GM19035 (cell line): Measurements from ENCODE around the gene KRTAP3-1.
"Not testable (repeated sequence)": the region's sequence is repeated elsewhere in the genome, so short reads cannot be mapped to it uniquely, and the experiment has no call there.

Experiments used
- ATAC-seq: cut with Tn5 transposase; IDR thresholded peaks from one replicate; pipeline ENCODE4 v1.9.1; 2021; ENCODE audit not compliant: unreplicated experiment

KRTAP3-1 gene

DNA sequence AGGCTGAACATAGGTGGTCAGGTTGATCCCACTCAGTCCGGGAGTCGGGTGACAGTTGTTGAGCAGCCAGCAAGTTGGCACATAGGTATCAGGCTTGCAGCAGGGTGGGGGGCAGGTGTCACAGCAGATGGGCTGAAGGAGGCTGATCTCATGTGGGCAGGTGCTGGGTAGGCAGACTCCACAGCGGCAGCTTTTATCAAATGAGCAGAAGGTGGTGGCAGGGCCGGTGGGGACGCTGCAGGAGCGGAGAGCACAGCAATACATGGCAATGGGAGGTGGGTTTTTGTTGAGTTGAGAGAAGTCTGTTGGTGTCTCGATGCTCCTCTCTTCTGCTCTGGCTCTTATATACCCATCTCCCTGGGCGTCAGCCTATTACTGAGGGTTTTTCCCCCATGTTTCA, at the start of gene KRTAP3-1:
Gene KRTAP3-1, minus strand, starts transcription at position 318 of the 400 bp plus-strand sequence. Its CDS starts 54 bp downstream, at position 264.
- ATAC-seq, result no peak

DNA sequence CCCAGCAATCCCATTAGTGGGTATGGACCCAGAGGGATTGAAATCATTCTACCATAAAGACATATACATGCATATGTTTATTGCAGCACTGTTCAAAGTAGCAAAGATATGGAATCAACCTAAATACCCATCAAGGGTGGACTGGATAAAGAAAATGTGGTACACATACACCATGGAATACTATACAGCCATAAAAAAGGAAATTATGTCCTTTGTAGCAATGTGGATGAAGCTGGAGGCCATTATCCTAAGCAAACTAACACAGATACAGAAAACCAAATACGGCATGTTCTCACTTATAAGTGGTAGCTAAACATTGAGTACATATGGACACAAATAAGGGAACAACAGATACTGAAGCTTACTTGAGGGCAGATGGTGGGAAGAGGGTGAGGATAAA, 48.6 kb upstream of the KRTAP3-1 start:
- no peak for ATAC-seq

DNA sequence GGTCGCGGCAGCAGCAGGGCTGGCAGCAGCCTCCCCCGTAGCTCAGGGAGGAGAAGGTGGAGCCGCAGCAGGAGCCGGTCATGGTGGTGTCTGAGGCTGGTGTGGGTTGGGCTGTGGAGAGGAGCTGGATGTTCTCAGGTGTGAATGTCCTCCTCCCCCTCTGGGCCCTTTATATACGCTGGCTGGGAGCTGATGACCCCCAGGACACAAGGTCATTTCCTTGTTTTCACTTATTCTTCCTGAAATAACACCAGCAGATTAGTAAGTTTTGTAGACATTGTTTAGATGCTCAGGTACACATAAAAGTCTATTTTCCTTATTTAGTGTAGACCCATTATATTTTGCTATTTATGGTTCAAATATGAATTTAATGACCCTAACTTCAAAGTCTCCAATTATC, 46.2 kb upstream of the KRTAP3-1 start, which contains the start of gene KRTAP2-2:
Gene KRTAP2-2, minus strand, starts transcription at position 101 of the 400 bp plus-strand sequence. Its CDS starts 19 bp downstream, at position 82.
- ATAC-seq, result not testable (repeated sequence)

DNA sequence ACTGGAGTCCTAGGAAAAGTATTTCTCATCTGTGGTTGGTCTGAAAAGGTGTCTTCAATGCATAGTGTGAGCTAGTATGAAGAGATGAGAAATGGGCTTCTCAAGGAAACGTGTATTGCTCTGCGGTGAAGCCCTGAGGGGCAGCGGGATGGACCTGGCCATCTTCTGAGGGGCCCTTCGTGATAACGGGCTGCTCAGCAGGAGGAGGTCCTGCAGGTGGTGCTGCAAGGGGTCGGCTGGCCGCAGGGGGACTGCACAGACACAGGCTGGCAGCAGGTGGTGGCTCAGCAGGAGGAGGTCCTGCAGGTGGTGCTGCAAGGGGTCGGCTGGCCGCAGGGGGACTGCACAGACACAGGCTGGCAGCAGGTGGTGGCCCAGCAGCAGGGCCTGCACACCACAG, 45.6 kb upstream of the KRTAP3-1 start:
- ATAC-seq, result not testable (repeated sequence)

DNA sequence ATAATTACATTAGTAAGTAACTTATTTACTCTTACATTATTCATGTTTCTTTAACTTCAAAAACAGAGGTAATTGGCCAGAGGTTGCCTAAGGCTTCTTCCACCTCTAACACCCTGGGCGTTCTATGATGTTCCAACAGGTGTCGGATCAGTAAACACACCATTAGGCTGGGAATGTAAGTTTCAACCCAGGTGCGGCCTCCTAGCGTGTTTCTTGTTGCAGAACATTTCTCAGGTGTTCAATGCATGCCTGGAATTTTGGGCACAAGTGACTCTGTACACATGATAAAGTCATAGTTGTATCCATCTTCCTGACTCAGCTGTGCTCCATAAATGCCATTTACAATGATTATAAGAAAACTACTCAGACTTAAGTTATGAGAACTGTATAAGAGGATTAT, 45.1 kb upstream of the KRTAP3-1 start:
- no peak for ATAC-seq

DNA sequence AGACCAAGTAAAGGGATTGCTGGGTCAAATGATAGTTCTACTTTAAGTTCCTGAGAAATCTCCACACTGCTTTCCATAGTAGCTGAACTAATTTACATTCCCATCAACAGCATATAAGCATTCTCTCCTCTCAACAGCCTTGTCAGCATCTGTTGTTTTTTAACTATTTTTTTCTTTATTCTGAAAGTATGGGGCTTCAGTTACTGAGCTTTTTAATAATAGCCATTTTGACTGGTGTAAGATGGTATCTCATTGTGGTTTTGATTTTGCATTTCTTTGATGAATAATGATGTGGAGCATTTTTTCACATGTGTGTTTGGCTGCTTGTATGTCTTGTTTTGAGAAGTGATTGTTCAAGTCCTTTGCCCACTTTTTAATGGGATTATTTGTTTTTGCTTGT, 43.6 kb upstream of the KRTAP3-1 start:
- no peak for ATAC-seq

DNA sequence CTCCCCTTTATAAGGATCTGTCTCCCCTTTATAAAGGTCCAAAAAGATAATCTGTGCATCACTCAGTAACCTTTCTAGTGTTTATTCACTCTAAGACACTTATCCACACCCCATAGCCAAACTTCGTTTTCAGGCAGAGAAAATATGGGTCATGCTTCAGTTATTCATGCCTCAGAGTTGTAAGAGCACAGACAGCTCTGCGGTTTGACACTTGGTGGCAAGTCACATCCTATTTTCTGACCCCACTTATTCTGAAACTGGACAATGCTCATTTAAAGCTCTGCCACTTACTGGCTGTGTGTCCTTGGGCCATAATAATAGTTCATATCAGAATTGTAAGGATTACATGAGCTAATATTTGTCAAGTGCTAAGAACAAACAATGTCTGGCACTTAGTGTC, 40.2 kb upstream of the KRTAP3-1 start:
- no peak for ATAC-seq

DNA sequence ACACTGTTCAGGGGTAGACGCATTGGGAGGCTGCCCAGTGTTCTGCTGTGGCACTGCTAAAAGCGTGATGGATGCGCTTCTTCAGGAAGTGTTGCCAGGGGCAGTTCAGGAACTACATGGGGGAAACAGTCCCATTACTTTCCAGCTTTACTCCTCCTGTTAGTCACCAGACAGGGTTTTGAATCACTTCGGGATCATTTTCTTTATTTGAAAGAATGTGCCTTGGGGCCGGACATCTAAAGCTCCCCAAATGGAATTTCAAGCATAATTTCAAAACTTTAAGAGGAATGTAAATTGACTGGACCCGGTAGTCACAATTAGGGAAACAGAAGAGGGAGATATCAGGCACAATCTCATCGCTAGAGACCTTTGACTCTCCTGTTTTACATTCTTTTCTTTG, 39.5 kb upstream of the KRTAP3-1 start:
- no peak for ATAC-seq

DNA sequence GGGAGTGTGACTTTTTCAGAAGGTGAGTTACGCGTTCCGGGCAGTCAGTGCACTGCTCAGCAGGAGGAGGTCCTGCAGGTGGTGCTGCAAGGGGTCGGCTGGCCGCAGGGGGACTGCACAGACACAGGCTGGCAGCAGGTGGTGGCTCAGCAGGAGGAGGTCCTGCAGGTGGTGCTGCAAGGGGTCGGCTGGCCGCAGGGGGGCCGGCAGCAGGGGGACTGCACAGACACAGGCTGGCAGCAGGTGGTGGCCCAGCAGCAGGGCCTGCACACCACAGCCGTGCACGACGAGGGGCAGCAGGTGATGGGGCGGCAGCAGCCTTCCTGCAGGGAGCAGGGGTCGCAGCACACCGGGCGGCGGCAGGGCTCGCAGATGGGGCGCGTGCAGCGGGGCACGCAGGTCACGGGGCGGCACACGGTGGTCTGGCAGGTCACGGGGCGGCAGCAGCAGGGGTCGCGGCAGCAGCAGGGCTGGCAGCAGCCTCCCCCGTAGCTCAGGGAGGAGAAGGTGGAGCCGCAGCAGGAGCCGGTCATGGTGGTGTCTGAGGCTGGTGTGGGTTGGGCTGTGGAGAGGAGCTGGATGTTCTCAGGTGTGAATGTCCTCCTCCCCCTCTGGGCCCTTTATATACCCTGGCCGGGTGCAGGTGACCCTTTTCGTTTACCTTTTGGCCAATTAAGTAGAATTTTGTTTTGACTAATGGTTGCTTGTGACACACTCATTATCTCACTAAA, 38.0 kb upstream of the KRTAP3-1 start, which contains the start of gene KRTAP2-1:
Gene KRTAP2-1, minus strand, starts transcription at position 582 of the 731 bp plus-strand sequence. Its CDS starts 49 bp downstream, at position 533.
- ATAC-seq, result not testable (repeated sequence)

DNA sequence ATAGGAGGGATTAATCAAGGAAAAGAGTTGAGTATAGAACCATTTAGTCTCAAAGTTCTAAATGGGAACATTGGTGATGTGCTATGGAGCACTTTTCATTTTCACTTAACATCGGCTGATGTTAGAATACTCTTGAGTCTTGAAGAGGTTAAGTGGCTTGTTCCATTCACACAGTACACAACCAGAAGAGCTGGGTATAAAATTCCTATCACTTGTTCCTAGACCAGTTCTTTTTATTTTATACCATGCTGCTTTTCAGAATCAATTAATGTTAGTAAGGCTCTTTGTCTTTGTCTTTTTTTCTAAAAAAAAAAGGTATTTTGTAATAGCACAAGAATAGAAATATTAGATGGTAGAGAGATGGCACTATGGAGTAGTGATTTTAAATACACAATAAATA, 34.0 kb upstream of the KRTAP3-1 start:
- no peak for ATAC-seq

DNA sequence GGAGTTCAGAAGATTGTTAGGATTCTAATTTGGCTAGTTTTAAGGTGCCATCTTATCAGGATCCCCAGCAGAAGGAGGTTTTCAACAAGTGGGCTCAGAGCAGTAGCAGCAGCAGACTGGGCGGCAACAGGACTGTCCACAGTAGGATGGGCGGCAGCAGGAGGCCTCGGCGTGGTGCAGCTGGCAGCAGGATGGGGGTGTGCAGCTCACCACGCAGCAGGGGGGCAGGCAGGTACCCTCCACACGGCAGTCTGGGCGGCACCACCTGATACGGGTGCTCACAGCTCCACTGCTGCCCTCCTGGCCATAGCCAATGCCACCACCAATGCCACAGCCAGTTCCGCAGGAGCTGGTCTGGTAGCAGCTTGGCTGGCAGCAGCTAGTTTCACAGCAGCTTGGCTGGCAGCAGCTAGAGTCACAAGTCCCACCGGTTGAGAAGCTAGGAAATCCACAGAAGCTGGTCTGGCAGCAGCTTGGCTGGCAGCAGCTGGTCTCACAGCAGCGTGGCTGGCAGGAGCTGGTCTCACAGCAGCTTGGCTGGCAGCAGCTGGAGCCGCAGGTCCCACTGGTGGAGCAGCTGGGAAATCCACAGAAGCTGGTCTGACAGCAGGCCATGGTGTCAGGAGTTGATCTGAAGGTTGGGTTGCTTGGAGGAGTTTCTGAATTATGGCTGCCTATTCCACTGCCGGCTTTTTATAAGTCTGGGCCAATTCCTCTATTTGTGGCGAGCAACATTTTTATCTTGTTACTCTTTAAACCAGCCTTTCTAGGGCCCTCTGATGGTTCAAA, 32.0 kb upstream of the KRTAP3-1 start, which contains the start of gene KRTAP1-1:
Gene KRTAP1-1, minus strand, starts transcription at position 668 of the 789 bp plus-strand sequence. Its CDS starts 53 bp downstream, at position 615.
- not testable (repeated sequence) for ATAC-seq

DNA sequence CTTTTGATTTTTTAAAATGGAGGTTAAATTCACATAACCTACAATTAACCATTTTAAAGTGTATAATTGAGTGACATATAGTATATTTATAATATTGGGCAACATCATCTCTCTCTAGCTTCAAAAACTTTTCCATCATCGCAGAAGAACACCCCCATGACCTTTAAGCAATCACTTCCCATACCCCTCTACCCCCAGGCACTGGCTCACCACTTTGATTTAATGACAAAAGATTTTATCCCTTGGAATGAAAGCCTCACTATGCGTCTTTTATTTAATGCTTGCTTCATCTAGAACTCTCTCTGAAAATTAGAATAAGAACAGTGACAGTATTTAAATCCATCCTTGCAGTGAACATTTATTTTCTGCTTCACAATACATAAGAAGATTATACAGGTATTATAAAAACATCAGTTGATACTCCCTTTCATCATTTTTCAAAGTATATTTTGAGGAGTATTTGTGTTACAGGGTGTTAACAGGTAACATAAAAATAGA, 29.0 kb upstream of the KRTAP3-1 start:
- no peak for ATAC-seq

DNA sequence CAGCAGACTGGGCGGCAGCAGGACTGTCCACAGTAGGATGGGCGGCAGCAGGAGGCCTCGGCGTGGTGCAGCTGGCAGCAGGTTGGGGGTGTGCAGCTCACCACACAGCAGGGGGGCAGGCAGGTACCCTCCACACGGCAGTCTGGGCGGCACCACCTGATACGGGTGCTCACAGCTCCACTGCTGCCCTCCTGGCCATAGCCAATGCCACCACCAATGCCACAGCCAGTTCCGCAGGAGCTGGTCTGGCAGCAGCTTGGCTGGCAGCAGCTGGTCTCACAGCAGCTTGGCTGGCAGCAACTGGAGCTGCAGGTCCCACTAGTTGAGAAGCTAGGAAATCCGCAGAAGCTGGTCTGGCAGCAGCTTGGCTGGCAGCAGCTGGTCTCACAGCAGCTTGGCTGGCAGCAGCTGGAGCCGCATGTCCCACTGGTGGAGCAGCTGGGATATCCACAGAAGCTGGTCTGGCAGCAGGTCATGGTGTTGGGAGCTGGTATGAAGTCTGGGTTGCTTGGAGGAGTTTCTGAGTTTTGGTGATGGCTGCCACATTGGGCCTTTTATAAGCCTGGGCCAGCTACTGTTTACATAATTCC, 25.5 kb upstream of the KRTAP3-1 start, which contains the start of gene KRTAP1-3:
Gene KRTAP1-3, minus strand, starts transcription at position 529 of the 590 bp plus-strand sequence. Its CDS starts 53 bp downstream, at position 476.
- not testable (repeated sequence) for ATAC-seq

DNA sequence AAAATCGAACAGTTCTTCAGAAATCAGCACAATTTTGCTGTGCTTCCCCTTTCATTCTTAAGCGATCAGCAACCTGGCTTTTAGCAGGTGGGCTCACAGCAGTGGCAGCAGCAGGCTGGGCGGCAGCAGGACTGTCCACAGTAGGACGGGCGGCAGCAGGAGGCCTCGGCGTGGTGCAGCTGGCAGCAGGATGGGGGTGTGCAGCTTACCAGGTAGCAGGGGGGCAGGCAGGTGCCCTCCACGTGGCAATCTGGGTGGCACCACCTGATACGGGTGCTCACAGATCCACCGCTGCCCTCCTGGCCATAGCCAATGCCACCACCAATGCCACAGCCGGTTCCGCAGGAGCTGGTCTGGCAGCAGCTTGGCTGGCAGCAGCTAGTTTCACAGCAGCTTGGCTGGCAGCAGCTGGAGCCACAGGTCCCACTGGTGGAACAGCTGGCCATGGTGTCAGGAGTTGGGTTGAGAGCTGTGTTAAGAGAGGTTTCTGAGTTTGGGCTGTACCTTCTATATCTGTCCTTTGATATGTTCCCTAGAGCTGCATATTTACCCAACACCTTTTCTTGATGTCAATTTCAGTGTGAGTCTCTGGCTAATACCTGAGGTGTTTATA, 20.8 kb upstream of the KRTAP3-1 start, which contains the start of gene KRTAP1-4:
Gene KRTAP1-4, minus strand, starts transcription at position 563 of the 613 bp plus-strand sequence. Its CDS starts 117 bp downstream, at position 446.
- ATAC-seq, result no peak

DNA sequence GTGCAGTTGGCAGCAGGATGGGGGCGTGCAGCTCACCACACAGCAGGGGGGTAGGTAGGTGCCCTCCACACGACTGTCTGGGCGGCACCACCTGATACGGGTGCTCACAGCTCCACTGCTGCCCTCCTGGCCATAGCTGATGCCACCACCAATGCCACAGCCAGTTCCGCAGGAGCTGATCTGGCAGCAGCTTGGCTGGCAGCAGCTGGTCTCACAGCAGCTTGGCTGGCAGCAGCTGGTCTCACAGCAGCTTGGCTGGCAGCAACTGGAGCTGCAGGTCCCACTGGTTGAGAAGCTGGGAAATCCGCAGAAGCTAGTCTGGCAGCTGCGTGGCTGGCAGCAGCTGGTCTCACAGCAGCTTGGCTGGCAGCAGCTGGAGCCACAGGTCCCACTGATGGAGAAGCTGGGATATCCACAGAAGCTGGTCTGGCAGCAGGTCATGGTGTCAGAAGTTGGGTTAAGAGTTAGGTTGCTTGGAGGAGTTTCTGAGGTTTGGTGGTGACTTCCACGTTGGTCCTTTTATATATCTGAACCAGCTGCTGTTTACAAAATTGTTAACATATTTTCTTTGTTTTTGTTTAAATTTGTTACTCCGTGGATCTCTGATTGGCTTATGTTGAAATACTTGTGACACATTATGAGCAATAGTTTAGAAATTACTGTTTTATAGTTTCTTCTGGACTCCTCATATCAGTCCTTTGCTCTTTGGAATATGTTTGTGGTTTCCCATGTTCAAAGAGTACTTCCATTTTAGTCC, 18.0 kb upstream of the KRTAP3-1 start, which contains the start of gene KRTAP1-5:
Gene KRTAP1-5, minus strand, starts transcription at position 494 of the 757 bp plus-strand sequence. Its CDS starts 53 bp downstream, at position 441.
- ATAC-seq, result no peak

DNA sequence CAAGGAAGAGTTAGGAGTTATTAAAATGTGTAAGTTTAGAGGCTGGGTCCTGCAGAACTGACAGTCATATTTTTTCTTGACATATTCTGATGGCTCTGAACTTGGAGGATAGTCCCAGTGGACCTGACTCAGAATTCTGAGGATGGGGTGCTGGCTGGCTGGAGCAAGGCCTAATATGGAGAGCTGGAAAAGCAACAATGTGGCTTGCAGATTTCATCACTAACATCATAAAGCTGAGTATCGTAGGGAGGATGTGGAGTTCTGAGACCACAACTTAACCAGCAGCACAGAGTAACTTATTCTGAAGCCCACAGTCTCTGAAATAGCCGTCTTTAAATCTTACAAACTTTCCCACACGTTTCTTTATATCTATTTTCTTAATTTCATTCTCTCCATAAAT, 15.8 kb upstream of the KRTAP3-1 start:
- ATAC-seq, result no peak

DNA sequence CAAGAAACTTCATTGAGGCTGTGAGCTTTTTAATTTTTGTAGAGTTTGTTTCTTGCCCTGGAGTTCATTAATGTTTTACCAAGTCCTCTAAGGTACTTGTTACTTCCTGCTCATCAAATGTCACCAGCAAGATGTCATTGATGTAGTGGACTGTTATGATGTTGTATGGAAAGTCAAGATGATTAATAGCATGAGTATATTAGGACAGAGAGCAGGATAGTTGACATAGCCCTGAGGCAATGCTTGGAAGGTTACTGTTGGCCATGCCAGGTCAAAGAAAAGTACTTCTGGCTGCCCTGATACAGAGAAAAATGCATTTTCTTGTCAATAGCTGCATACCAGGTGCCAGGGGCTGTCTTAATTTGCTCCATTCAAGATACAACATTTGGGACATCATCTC, 11.4 kb upstream of the KRTAP3-1 start:
- no peak for ATAC-seq

DNA sequence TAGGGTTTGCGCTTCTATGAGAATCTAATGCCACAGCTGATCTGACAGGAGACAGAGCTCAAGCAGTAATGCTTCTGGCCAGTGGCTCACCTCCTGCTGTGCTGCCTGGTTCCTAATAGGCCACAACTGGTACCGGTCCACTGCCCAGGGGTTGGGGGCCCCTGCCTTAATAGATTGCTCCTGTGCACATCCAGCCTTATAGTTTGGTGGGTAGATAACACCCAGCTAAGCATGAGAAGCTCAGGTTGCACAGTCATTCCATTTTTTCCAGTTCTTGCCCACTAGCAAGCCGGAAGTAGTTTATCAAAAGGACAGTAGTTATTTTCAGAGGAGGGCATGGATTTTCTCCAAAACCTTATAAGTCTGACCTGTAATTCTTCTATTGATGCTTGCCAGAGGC, 10.5 kb upstream of the KRTAP3-1 start:
- ATAC-seq, result no peak

DNA sequence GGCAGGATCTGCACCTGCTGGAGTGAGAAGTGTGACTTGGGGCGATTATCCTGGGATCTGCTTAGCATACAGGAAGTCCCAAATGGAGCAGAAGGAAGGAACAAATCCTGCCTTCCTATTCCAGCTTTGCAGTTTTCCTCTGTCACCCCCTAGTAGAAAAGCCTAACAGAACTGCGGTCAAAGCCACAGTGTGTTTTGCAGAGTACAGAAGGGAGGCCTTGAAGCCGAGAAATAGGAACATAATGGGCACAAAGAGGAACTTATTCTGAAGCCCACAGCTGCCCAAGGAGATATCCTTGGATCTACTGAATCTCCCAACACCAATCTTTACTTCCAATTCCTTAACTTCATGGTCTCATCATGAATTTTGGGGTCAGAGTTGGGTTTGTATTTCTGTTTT, 9.6 kb upstream of the KRTAP3-1 start:
- no peak for ATAC-seq
